HG02571 (cell line): Measurements from ENCODE around the gene NELL2.

Source experiments
- ATAC-seq: cut with Tn5 transposase; IDR thresholded peaks from one replicate; pipeline ENCODE4 v1.9.1; 2021; ENCODE audit warnings: mild to moderate bottlenecking, moderate library complexity; ENCODE audit not compliant: unreplicated experiment

The NELL2 gene

GRCh38 chr12:44627387-44628166 is 248.5 kb downstream of the NELL2 start:
- ATAC-seq: no peak

- ATAC-seq: no peak
Observed at GRCh38 chr12:44626883-44627282, 249.2 kb downstream of the NELL2 start.

GRCh38 chr12:44618946-44619345 is 257.2 kb downstream of the NELL2 start:
- ATAC-seq: no peak

- no peak for ATAC-seq
Observed at GRCh38 chr12:44616402-44616801, 259.7 kb downstream of the NELL2 start.

- no peak for ATAC-seq
Observed at GRCh38 chr12:44611538-44611937, 264.6 kb downstream of the NELL2 start.

- ATAC-seq: no peak
Observed at GRCh38 chr12:44603701-44604100, 272.4 kb downstream of the NELL2 start.

- ATAC-seq: no peak
Observed at GRCh38 chr12:44592626-44593025, 283.5 kb downstream of the NELL2 start.

- no peak for ATAC-seq
Observed at GRCh38 chr12:44589697-44590096, 286.4 kb downstream of the NELL2 start.

- no peak for ATAC-seq
Observed at GRCh38 chr12:44588651-44589050, 287.5 kb downstream of the NELL2 start.

GRCh38 chr12:44584625-44585024 is 291.5 kb downstream of the NELL2 start:
- ATAC-seq: no peak

- no peak for ATAC-seq
Observed at GRCh38 chr12:44582521-44582920, 293.6 kb downstream of the NELL2 start.

- ATAC-seq: no peak
Observed at GRCh38 chr12:44581642-44582242, 294.4 kb downstream of the NELL2 start.

GRCh38 chr12:44574586-44574985 is 301.5 kb downstream of the NELL2 start:
- no peak for ATAC-seq

GRCh38 chr12:44573723-44574122 is 302.4 kb downstream of the NELL2 start:
- ATAC-seq: no peak

GRCh38 chr12:44571006-44571550 is 305.0 kb downstream of the NELL2 start:
- ATAC-seq: no peak

GRCh38 chr12:44570036-44570583 is 306.0 kb downstream of the NELL2 start:
- ATAC-seq: no peak

GRCh38 chr12:44565163-44565562 is 311.0 kb downstream of the NELL2 start:
- no peak for ATAC-seq

- ATAC-seq: no peak
Observed at GRCh38 chr12:44563486-44563885, 312.6 kb downstream of the NELL2 start.

GRCh38 chr12:44558340-44559100 is 317.6 kb downstream of the NELL2 start:
- ATAC-seq: no peak

GRCh38 chr12:44555454-44555853 is 320.7 kb downstream of the NELL2 start:
- no peak for ATAC-seq

- ATAC-seq: no peak
Observed at GRCh38 chr12:44551631-44552030, 324.5 kb downstream of the NELL2 start.
